Right atrium auricular region (tissue), 2 donors: Measurements from ENCODE around the gene GNAO1. TPM values are rescaled to one million over a fixed set of nuclear protein-coding genes. Genes with fewer than 3 reads are reported as not detected.
A peak's percentile ranks its signal among the peaks of the same experiment; 100 is the strongest.

Experiments
- DNase-seq: peaks from one replicate; pipeline ENCODE4 v3.0.0-alpha.2; 2019; ENCODE audit warnings: low spot score
- H3K27ac ChIP-seq, 2 donors: fragments of 200-600 bp; sonication (generic); 1 replicate in 1 of 2; 2 replicates in 1 of 2; pipeline ENCODE4 v1.5.1; 2016 to 2019
- H3K27me3 ChIP-seq, 2 donors: fragments of 200-600 bp; sonication (generic); one replicate each; pipeline versions ENCODE4 v1.5.1 to v1.6.0; 2017 to 2019
- H3K36me3 ChIP-seq: fragments of 200-600 bp; sonication (generic); one replicate; pipeline ENCODE4 v1.5.1; 2016
- H3K4me1 ChIP-seq, 2 donors: fragments of 200-600 bp; sonication (generic); one replicate each; pipeline versions ENCODE4 v1.5.1 to v1.6.0; 2017 to 2019
- H3K4me3 ChIP-seq, 2 donors: fragments of 200-600 bp; sonication (generic); 1 replicate in 1 of 2; 2 replicates in 1 of 2; pipeline ENCODE4 v1.5.1; 2017 to 2019; ENCODE audit warnings: mild to moderate bottlenecking in 1 of 2, moderate library complexity in 1 of 2
- H3K9me3 ChIP-seq, 2 donors: fragments of 200-600 bp; sonication (generic); one replicate each; pipeline ENCODE4 v1.5.1; 2019
- total RNA-seq, 2 donors: library from RNA; depleted of rRNA; stranded (reverse); fragments of >200 nt; gene quantifications; one replicate each; pipeline ENCODE4 v1.1.0, GENCODE V29; 2016
- TF ChIP-seq, protein P1 (sequence below), 2 donors: fragments of 200-600 bp; sonication (generic); IDR thresholded peaks; one replicate each; pipeline ENCODE4 v1.5.1; 2019; ENCODE audit warnings: antibody characterized with exemption in 2 of 2

Gene GNAO1
- total RNA-seq, 2 donors from 2014 or later: 43.1 to 54.8 TPM

DNA sequence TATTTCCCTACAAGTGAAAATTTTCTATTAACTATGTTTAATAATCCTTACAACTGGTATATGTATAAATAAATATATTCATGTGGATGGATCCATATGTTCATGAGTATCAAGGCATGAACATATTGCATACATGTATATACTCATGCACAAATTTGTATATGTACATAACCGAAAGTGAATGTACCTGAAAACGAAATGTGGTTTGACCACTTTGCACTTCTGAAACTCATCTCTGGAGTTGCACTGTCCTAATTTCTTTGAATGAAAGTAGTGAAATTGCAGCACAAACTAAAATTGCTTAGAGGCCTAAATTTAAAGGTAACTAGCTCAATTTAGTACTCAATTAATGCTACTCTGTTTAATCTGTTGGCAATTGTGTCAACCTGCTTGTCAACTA is 27.4 kb upstream of the GNAO1 start:
- H3K36me3 ChIP-seq: no peaks in the 10 kb centered on the region
- no peak for DNase-seq
- H3K9me3 ChIP-seq: no peaks in the 10 kb centered on the region
- H3K27me3 ChIP-seq: no peaks in the 10 kb centered on the region
- TF ChIP-seq, protein P1, sequence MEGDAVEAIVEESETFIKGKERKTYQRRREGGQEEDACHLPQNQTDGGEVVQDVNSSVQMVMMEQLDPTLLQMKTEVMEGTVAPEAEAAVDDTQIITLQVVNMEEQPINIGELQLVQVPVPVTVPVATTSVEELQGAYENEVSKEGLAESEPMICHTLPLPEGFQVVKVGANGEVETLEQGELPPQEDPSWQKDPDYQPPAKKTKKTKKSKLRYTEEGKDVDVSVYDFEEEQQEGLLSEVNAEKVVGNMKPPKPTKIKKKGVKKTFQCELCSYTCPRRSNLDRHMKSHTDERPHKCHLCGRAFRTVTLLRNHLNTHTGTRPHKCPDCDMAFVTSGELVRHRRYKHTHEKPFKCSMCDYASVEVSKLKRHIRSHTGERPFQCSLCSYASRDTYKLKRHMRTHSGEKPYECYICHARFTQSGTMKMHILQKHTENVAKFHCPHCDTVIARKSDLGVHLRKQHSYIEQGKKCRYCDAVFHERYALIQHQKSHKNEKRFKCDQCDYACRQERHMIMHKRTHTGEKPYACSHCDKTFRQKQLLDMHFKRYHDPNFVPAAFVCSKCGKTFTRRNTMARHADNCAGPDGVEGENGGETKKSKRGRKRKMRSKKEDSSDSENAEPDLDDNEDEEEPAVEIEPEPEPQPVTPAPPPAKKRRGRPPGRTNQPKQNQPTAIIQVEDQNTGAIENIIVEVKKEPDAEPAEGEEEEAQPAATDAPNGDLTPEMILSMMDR (IDR thresholded peaks at IDR 0.05): no peak
- peak overlapping the region in 1 of 2 donors; percentile 80 for H3K27ac ChIP-seq
- H3K4me3 ChIP-seq: no peak overlapping the region
- peaks cover 0 to 34% of the 10 kb centered on the region in 2 donors for H3K4me1 ChIP-seq

DNA sequence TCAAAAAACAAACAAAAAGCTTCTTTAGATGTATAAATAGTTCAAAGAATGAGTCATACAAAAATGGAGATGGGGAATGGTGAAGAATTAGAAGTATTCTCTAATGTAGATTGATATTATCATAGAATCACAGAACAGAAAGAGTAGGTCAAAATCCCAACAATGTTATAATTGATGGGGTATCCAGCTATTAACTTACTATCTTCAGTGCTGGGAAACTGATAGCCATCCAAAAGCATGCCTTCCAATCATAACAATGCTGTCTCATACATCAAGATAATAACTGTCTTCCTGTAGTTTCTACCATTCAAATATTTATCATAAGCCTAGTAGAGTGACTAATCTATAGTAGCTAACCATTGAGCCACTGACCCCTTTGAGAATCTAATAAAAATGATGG is 26.7 kb upstream of the GNAO1 start:
- Histone ChIP-seq H3K9me3 (no peaks in the 10 kb centered on the region), H3K4me3 (no peak overlapping the region), H3K27me3 (no peaks in the 10 kb centered on the region), H3K4me1 (peaks cover 0 to 34% of the 10 kb centered on the region in 2 donors), H3K27ac (peak overlapping the region in 1 of 2 donors; percentile 80), H3K36me3 (no peaks in the 10 kb centered on the region)
- TF ChIP-seq, protein P1 (IDR thresholded peaks at IDR 0.05): no peak
- DNase-seq: no peak

DNA sequence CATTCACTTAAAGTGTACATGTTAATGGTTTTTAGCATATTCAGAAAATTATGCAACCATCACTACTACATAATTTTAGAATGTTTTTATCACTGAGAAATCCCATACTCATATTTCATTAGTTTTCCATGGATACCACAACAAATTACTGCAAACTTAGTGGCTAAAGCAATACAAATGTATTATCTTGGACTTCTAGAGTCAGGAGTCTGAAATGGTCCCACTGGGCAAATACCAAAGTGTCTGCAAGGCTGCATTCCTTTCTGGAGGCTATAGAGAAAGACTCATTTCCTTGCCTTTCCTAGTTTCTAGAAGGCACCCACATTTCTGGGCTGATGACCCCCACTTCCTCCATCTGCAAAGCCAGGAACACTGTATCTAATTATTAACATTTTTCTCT is 16.9 kb upstream of the GNAO1 start:
- H3K9me3 ChIP-seq: peaks cover 0 to 23% of the 10 kb centered on the region in 2 donors
- no peaks in the 10 kb centered on the region for H3K27me3 ChIP-seq
- H3K36me3 ChIP-seq: no peaks in the 10 kb centered on the region
- H3K4me1 ChIP-seq: no peaks in the 10 kb centered on the region
- no peak for DNase-seq
- TF ChIP-seq, protein P1 (IDR thresholded peaks at IDR 0.05): no peak
- no peak overlapping the region for H3K4me3 ChIP-seq
- H3K27ac ChIP-seq: no peak overlapping the region

DNA sequence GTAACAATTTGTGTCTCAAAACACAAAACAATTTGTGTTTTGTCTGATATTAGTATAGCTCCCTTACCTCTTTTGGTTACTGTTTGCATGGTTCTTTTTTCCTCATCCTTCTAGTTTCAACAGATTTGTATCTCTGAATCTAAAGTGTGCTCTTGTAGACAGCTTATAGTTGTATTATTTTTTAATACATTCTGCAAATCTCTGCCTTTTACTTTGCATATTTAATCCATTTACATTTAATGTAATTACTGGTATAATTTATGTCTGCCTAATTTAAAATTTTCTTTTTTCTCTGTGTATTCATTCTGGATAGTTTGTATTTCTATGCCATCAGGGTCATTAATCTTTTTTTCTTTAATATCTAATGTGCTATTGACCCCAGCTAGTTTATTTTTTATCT is 9.9 kb upstream of the GNAO1 start:
- no peak for DNase-seq
- H3K9me3 ChIP-seq: peaks cover 0 to 22% of the 10 kb centered on the region in 2 donors
- no peak overlapping the region for H3K4me3 ChIP-seq
- no peaks in the 10 kb centered on the region for H3K4me1 ChIP-seq
- no peak overlapping the region for H3K27ac ChIP-seq
- no peaks in the 10 kb centered on the region for H3K36me3 ChIP-seq
- H3K27me3 ChIP-seq: no peaks in the 10 kb centered on the region
- TF ChIP-seq, protein P1 (IDR thresholded peaks at IDR 0.05): no peak

DNA sequence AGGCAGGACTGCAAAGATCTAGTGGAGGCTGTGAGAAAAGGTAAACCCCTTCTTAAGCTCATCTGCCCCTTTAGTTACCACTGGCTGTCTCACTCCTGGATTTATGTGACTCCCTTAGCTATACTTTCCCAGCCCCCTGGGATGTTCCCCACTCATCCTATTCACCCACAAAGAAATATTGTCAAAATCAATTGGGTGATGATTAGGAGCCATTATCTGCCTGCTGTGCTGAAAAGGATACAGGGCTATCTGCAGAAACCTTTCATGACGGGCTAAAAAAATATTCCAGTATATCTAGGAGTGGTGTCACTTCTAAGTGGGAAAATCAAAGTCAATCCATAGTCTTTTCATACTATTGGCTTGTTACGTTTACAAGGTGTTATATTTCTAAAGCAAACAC is 8.0 kb upstream of the GNAO1 start:
- TF ChIP-seq, protein P1 (IDR thresholded peaks at IDR 0.05): no peak
- DNase-seq: no peak
- H3K4me1 ChIP-seq: no peaks in the 10 kb centered on the region
- no peaks in the 10 kb centered on the region for H3K27me3 ChIP-seq
- H3K4me3 ChIP-seq: no peak overlapping the region
- no peaks in the 10 kb centered on the region for H3K36me3 ChIP-seq
- H3K27ac ChIP-seq: no peak overlapping the region
- peaks cover 0 to 22% of the 10 kb centered on the region in 2 donors for H3K9me3 ChIP-seq

DNA sequence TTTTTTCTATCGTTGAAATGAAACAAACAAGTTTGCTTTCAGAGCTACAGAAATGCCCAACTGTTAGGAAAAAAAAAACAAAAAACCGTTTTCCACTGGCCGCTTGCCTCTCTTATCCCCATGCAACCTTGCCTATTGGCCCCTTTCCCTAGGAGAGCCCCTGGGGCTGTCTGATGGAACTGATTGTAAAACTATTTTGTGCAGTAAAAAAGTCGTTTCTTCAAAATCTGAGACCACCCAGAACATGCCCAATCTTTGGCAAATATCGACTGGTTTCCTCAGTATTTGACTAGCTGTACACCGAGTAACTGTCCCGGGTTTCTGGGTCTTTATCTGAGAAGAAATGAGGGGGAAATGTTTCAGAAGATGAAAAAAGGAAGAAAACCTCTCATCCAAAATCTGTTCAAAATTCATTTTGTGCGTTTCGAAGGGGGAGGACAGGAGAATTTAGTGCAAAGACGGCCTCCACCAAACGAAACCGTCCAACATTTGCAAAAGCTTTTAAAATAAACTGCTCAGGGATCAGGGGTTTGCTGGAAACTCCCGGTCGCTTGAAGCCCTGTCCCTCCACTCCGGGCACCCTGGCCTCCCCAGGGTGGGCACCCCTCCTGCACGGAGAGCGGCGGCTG is 1.1 kb upstream of the GNAO1 start:
- Histone ChIP-seq H3K9me3 (no peaks in the 10 kb centered on the region), H3K36me3 (no peaks in the 10 kb centered on the region), H3K27ac (peak overlapping the region; percentile 89 to 93), H3K4me3 (peak overlapping the region; percentile 51 to 69), H3K27me3 (no peaks in the 10 kb centered on the region), H3K4me1 (peaks cover 0 to 34% of the 10 kb centered on the region in 2 donors)
- no peak for DNase-seq
- TF ChIP-seq, protein P1 (IDR thresholded peaks at IDR 0.05): no peak
